SHP77 treated with DMSO at 0.1 percent for 48 hours (cell line): ENCODE results near the gene PAXX.
"Not testable (repeated sequence)": the region's sequence is repeated elsewhere in the genome, so short reads cannot be mapped to it uniquely, and the experiment has no call there.

Source experiments
- DNase-seq: peaks from one replicate; lab custom pipeline; 2025; lab: John Stamatoyannopoulos, UW

PAXX gene

DNA sequence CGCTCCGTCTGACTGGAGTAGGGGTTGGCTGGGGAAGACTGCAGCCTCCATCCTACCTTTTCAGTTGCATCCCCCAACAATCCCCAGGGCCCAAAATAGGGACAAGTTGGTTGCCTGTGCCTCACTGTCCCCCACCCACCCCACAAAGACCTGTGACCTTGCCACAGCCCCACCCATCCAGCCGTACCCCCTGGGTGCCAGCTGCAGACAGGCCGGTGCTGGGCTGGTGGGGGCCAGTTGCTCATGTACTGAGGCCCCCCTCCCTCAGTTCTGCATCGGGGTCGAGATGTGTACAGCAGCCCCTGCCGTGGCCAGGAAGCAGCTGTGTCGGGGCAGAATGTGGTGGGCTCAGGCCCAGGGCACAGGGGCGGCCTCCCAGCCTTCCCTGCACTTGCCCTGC, 9.1 kb upstream of the PAXX start:
- no peak for DNase-seq

DNA sequence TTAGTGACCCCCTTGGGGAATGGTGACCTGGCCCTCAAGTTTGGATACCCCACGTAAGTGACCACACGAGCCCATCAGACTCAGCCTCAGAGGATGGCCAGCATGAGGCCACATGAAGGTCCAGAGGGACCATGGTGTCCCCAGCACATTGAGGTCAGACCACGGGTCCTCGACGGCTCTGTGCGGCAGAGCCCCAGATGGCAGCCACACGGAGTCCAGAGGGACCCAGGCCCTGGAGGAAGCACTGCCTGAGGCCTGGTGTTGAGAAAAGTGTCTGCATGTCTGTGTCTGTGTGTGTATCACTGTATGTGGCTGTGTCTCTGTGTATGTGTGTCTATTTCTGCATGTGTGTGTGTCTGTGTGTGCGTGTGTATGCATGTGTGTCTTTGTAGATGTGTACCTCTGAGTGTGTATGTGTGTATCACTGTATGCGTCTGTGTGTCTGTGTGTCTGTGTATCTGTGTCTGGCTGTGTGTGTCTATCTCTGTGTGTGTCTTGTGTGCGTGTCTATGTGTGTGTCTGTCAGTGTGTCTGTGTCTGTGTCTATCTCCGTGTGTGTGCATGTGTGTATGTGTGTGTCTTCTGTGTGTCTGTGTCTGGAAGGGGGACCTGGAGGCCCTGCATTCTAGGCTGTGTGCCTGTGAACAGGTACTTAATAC, 8.4 kb upstream of the PAXX start:
- no peak for DNase-seq

DNA sequence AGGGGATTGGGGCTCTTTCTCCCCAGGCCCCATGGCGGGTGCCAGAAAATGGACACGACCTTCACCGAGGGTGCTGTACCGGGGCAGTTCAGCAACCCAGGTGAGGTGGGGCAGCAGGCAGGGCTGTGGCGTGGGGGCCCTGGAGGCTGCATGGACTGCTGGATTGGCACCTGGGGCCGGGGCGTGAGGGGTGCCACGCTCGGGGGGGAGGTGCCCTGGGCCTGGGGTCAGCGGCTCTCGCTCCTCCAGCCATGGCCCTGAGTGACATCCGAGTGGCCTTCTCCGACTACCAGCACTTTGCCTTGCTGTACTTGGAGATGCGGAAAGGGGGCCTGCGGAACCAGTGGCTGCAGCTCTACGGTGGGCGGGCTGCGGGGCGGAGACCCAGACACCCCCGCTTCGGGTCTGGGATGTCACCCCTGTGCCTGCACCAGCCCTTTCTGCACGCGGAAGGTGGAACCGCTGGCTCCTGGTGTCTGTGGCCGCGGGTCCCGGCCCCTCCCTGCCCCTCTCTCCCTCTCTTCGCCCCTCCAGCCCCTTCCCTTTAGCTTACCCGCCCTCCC, 7.7 kb upstream of the PAXX start:
- DNase-seq = no peak

- no peak for DNase-seq
These were observed 7.1 kb upstream of the PAXX start for GRCh38 chr9:136985027-136985602.

- DNase-seq = no peak
These were observed 6.4 kb upstream of the PAXX start for GRCh38 chr9:136985853-136986252.

DNA sequence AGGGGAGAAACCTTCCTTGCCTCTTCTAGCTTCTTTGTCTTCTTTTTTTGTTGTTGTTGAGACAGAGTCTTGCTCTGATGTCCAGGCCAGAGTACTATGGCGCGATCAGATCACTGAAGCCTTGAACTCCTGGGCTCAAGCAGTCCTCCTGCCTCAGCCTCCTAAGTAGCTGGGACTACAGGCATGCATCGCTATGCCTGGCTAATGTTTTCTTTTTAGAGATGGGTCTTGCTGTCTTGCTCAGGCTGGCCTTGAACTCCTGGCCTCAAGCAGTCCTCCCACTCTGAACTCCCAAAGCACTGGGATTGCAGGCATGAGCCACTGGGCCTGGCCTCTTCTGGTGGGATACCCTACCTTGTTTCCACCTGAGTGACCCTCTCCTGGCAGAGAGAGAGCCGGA, 3.4 kb upstream of the PAXX start:
- DNase-seq = no peak

DNA sequence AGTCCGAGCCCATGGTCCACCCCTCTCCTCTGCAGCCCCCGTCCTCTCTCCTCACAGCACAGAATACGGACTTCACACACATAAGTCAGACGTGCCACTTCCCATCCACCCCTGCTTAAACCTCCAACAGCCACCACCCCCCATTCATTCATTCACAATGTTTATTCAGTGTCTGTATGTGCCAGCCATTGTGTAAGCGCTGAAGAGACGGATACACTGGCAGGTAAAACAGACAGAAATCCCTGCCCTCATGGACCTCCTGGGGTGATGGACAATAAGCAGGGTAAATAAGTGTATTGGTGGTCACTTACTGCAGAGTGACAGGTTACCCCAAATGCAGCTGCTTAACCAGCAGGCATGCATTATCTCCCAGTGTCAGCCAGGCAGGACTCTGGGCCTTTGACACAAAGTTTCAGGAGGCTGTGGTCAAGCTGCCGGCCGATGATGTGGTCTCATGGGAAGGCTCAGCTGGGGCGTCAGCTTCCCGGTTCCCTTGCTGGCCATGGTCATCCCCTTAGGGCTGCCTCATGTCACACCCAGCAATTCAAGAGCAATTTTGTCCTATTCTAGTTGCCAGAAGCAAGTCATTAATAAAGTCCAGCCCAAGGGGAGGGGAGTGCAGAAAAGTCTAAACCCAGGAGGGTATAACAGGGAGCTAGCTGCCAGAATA, 1.8 kb upstream of the PAXX start:
- DNase-seq = no peak

DNA sequence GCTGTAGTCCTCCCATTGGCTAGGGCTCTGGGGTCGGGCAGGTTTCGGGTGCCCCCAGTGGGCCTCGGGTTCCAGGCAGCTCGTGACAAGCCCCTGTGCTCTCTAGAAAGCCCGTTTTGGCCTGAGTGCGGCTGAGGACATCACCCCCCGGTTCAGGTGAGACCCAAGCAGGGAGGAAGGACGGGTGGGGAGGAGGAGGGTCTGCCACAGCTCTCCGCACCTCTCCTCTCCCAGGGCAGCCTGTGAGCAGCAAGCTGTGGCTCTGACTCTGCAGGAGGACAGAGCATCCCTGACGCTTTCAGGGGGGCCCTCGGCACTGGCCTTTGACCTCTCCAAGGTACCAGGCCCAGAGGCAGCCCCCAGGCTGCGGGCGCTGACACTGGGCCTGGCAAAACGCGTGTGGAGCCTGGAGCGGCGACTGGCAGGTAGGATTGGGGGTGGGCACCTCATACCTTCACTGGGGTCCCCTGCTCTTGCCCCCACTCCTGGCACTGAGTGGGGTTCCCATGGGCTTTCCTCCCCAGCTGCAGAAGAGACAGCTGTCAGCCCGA, 672 bp downstream of the PAXX start:
- DNase-seq = no peak

GRCh38 chr9:136994180-136994887, 2.1 kb downstream of the PAXX start:
- no peak for DNase-seq

DNA sequence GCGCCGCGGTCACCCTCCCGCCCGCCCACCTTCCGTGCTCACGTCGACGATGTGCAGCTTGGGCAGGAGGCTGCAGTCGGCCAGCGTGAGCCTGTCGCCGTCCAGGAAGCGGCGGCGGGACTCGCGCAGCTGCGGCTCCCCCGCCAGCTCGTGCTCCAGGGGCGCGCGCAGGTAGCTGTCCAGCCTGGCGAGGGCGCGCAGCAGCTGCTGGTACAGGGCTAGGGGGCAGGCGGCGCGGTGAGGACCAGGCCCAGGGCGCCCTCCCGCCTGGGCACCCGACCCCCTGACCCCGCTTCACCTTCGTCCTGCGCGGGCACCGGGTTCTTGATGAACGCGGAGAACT, 2.6 kb downstream of the PAXX start:
- DNase-seq = no peak

DNA sequence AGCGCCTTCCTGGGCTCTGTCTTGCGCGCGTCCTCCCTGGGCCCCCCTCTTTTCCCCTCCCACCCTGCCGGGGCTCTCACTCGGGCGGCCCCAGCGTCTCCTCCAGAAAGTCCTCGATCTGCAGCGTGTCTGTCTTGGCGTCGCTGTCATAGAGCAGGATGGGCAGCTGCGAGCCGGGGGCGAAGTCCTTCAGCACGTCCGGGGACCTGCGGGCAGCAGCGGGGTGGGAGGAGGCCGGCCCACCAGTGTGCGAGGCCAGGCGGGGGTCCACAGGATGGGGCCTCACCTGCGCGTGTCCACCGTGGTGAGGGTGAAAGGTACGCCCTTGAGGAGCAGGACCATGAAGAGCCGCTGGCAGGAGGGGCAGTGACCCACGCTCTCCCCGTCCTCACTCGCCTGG, 3.1 kb downstream of the PAXX start:
- no peak for DNase-seq

GRCh38 chr9:136995772-136996311, 3.6 kb downstream of the PAXX start:
- no peak for DNase-seq

DNA sequence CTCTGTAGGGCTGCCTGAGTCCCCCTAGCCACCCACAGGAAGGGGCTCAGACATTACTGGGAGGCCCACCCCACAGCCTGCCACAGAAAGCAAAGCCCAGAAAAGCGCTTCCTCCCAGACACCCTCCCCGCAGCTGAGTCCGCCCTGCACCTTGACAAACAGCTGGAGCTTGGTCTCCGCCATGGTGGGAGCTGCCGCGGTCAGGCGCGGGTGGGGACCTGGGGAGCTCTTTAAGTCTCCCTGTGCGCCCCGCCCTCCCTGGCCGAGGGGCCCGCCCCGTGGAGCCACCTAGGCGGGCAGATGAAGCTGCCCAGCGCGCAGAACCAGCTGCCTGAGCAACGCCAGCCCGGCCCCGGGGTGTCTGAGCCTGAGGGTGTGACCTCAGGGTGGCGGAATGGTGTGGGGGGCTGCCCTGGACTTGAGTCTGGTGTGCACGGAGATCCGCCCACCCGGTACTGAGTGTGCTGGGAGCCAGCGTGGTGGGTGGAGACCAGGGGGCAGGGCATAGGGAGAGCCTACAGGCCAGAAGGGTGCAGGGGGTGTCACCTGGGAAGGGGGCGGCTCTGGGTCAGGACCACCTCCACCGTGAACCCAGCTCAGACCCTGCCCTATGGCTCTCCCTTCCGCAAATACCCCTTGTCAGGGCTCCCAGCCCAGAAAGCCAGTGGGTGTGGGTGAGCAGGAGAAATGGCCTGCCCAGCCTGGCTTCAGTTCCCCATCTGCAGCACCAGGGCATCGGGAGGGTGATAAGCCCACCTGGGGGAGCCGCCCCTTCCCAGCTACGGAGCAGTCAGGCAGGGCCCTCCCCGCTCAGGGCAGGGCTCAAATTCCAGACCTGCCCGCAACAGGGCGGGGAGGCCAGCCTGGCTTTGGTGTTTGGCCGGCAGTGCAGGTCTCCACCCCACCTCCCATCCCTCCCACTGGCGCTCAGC, 4.4 kb downstream of the PAXX start, which contains the start of gene CLIC3:
CLIC3 (minus strand) TSS at position 208 of the 932 bp plus-strand sequence; CDS start at position 183, 25 bp downstream.
- no peak for DNase-seq

- DNase-seq = no peak
These were observed 5.1 kb downstream of the PAXX start for GRCh38 chr9:136997371-136997770.

DNA sequence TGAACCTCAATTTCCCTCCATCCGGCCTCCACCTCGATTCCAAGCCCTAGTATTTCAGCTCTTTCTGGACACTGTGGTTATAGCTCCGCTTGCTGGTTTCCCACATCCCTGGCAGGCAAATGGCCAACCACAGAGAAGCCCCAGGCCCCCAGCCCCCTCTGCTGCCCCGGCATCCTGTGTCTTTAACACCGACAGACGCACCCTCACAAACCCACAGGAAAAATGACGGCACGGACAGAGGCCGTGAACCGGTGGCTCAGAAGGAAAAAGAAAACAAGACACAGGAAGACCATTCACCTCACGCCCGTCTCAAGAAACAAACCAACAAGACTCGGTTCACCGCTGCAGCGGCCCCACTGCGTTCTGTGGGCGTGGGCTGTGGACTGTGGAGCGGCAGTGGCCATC, 5.6 kb downstream of the PAXX start:
- no peak for DNase-seq

DNA sequence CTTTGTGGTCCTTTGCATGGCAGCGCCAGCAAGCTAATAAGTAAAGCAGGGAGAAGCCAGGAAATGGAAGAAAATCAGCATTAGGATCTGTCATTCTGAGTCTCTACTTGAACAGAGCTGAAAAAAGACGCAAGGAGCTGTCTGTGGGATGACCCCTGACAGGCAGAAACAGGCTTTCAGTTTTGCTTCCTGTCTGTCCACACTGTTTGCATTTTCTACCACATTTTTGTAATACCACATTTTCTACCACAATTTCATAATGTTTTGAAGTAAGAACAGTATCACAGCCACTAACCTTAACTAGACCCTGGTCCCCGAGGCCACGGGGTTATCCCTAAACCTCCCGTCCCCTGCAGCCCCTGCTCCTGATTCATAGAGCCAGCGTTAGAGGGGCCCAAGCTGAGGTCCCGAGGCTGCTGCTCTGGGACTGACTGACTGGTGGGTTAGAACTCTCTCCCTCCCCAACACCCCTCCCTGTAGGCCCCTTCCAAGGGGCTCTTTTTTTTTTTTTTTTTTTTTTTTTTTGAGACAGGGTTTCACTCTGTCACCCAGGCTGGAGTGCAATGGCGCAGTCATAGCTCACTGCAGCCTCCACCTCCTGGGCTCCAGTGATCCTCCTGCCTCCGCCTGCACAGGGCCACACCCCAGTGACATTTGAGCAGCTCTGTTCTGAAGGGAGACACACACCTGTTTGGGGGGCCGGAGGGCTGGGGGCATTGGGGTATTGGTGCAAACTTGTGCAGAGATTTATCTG, 8.1 kb downstream of the PAXX start:
- DNase-seq = no peak

GRCh38 chr9:137001857-137002645, 9.8 kb downstream of the PAXX start:
- no peak for DNase-seq

- no peak for DNase-seq
These were observed 10.4 kb downstream of the PAXX start for GRCh38 chr9:137002646-137003041.

- DNase-seq = not testable (repeated sequence)
These were observed 12.1 kb downstream of the PAXX start for GRCh38 chr9:137004285-137004684.
